ENCODE results near the gene TRIM14. TPM values are rescaled to one million over a fixed set of nuclear protein-coding genes. Genes with fewer than 3 reads are reported as not detected.
"Not testable (repeated sequence)": the region's sequence is repeated elsewhere in the genome, so short reads cannot be mapped to it uniquely, and the experiment has no call there.

Gene TRIM14
- total RNA-seq, 1 donor from 2014 or later = 2.2 TPM

- no peak for DNase-seq
Measured at GRCh38 chr9:98081477-98082219, 37.4 kb downstream of the TRIM14 start.

- no peak for DNase-seq
Measured at GRCh38 chr9:98080780-98081179, 38.2 kb downstream of the TRIM14 start.

GRCh38 chr9:98080326-98080725, 38.7 kb downstream of the TRIM14 start:
- DNase-seq = no peak

- no peak for DNase-seq
Measured at GRCh38 chr9:98078895-98079294, 40.1 kb downstream of the TRIM14 start.

- DNase-seq = not testable (repeated sequence)
Measured at GRCh38 chr9:98076514-98076890, 42.5 kb downstream of the TRIM14 start.

- DNase-seq = no peak
Measured at GRCh38 chr9:98075332-98075805, 43.7 kb downstream of the TRIM14 start.

- no peak for DNase-seq
Measured at GRCh38 chr9:98074115-98074990, 44.7 kb downstream of the TRIM14 start.

- no peak for DNase-seq
Measured at GRCh38 chr9:98071737-98072136, 47.3 kb downstream of the TRIM14 start.

- DNase-seq = no peak
Measured at GRCh38 chr9:98070704-98071103, 48.3 kb downstream of the TRIM14 start.

GRCh38 chr9:98069551-98069950, 49.5 kb downstream of the TRIM14 start:
- DNase-seq = no peak

GRCh38 chr9:98067184-98067583, 51.8 kb downstream of the TRIM14 start:
- DNase-seq = no peak

GRCh38 chr9:98066235-98066634, 52.8 kb downstream of the TRIM14 start:
- DNase-seq = no peak

- DNase-seq = no peak
Measured at GRCh38 chr9:98064623-98065392, 54.2 kb downstream of the TRIM14 start.

GRCh38 chr9:98062161-98062560, 56.9 kb downstream of the TRIM14 start:
- DNase-seq = no peak

- no peak for DNase-seq
Measured at GRCh38 chr9:98057138-98057799, 61.8 kb downstream of the TRIM14 start.

- peak; percentile 88 for DNase-seq
Measured at GRCh38 chr9:98056269-98057137, 62.5 kb downstream of the TRIM14 start, which contains the start of gene NANS. Gene NANS (plus strand): TSS chr9:98056732. CDS start chr9:98056809, 77 bp downstream.

GRCh38 chr9:98054376-98054951, 64.6 kb downstream of the TRIM14 start:
- no peak for DNase-seq

GRCh38 chr9:98050351-98050750, 68.7 kb downstream of the TRIM14 start:
- no peak for DNase-seq

GRCh38 chr9:98049288-98050072, 69.5 kb downstream of the TRIM14 start:
- DNase-seq = no peak

- no peak for DNase-seq
Measured at GRCh38 chr9:98047002-98047401, 72.0 kb downstream of the TRIM14 start.
